GM12891 (cell line): Measurements from ENCODE around the gene LAMP1.

Experiments
- POLR2A ChIP-seq: IDR thresholded peaks from 2 replicates; pipeline ENCODE4 v1.6.1; 2011; ENCODE audit warnings: low read depth, low read length, control low read depth
- POLR2AphosphoS5 ChIP-seq: IDR thresholded peaks from 2 replicates; pipeline ENCODE4 v1.6.1; 2011; ENCODE audit warnings: low read depth, low read length, control low read depth

DNA sequence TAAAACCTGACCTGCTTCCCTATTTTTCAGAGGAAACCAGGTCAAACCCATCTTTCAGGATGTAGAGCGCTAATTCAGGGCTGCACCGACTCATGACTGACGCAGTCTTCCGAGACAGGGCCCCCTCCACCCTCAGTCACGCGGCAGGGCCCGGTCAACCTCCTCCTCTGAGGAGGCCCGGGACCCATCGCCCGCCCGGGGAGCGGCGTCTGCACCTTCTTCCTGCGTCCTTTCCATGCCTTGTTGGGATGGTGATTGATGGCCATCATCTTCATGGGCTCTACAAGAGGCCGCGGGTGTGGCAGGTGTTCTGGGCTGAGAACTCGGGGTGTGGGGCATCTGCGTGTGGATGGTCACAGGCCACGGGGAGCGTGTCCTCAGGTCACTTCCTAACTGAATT lies 40.9 kb downstream of the LAMP1 start:
- TF ChIP-seq POLR2A (no peak), POLR2AphosphoS5 (no peak)
